ENCODE measurements around the gene SIX1. TPM values are rescaled to one million over a fixed set of nuclear protein-coding genes. Genes with fewer than 3 reads are reported as not detected.

SIX1 gene
- total RNA-seq, 2 donors from 2014 or later = 0.13 TPM; not detected in 1

GRCh38 chr14:60630129-60630528 is 19.1 kb downstream of the SIX1 start:
- no peaks in the 10 kb centered on the region for H3K36me3 Mint-ChIP-seq (ENCODE audit: low read depth)
- peaks cover 50% of the 10 kb centered on the region for H3K27me3 Mint-ChIP-seq (ENCODE audit: insufficient read depth)
- Histone ChIP-seq H3K9ac (ENCODE audit: extremely low read depth, low read length, poor library complexity, severe bottlenecking) (no peak overlapping the region), H3K4me3 (ENCODE audit: low read length) (no peak overlapping the region), H3K9me3 (ENCODE audit: control insufficient read depth, low read length) (no peaks in the 10 kb centered on the region), H3K27ac (ENCODE audit: low read depth, low read length) (no peak overlapping the region), H3K4me1 (ENCODE audit: control insufficient read depth, insufficient read depth, low read length) (peaks cover 8% of the 10 kb centered on the region), H3K36me3 (ENCODE audit: control insufficient read depth, insufficient read depth, low read length) (no peaks in the 10 kb centered on the region), H3K27me3 (ENCODE audit: control insufficient read depth, insufficient read depth, low read length, poor library complexity, severe bottlenecking) (peaks cover 46% of the 10 kb centered on the region)
- no peak for DNase-seq
- TF ChIP-seq, protein P1, sequence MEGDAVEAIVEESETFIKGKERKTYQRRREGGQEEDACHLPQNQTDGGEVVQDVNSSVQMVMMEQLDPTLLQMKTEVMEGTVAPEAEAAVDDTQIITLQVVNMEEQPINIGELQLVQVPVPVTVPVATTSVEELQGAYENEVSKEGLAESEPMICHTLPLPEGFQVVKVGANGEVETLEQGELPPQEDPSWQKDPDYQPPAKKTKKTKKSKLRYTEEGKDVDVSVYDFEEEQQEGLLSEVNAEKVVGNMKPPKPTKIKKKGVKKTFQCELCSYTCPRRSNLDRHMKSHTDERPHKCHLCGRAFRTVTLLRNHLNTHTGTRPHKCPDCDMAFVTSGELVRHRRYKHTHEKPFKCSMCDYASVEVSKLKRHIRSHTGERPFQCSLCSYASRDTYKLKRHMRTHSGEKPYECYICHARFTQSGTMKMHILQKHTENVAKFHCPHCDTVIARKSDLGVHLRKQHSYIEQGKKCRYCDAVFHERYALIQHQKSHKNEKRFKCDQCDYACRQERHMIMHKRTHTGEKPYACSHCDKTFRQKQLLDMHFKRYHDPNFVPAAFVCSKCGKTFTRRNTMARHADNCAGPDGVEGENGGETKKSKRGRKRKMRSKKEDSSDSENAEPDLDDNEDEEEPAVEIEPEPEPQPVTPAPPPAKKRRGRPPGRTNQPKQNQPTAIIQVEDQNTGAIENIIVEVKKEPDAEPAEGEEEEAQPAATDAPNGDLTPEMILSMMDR (conservative IDR thresholded peaks at IDR 0.05) = no peak
- no peaks in the 10 kb centered on the region for H3K9me3 Mint-ChIP-seq
- H3K4me1 Mint-ChIP-seq = peaks cover 16% of the 10 kb centered on the region
- no peak overlapping the region for H3K4me3 Mint-ChIP-seq
- H3K27ac Mint-ChIP-seq = no peak overlapping the region

DNA sequence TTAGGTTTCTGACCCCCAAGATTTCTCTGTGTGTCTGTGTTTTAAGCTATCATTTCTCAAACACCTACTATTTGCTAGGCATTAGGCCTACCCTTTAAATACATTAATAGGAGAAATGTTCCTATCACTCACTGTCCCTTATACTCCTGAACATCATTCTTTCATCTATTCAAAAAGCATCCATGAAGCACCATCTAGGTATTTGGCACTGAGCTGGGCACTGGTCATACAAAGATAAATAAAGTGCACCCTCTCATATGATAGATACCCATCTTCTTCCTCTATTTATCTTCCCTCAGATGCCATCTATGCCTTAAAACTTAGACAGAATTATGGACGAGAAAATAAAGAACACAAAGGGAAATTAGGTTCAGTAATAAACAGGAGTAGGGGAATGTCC is 20.4 kb downstream of the SIX1 start:
- H3K27me3 ChIP-seq (ENCODE audit: control insufficient read depth, insufficient read depth, low read length, poor library complexity, severe bottlenecking) = peaks cover 46% of the 10 kb centered on the region
- H3K27ac ChIP-seq (ENCODE audit: low read depth, low read length) = no peak overlapping the region
- peaks cover 8% of the 10 kb centered on the region for H3K4me1 ChIP-seq (ENCODE audit: control insufficient read depth, insufficient read depth, low read length)
- H3K9me3 ChIP-seq (ENCODE audit: control insufficient read depth, low read length) = no peaks in the 10 kb centered on the region
- Mint-ChIP-seq H3K4me1 (peaks cover 20% of the 10 kb centered on the region), H3K4me3 (no peak overlapping the region), H3K27ac (no peak overlapping the region), H3K9me3 (no peaks in the 10 kb centered on the region), H3K36me3 (ENCODE audit: low read depth) (no peaks in the 10 kb centered on the region), H3K27me3 (ENCODE audit: insufficient read depth) (peaks cover 48% of the 10 kb centered on the region)
- DNase-seq = no peak
- 67 to 81% methylated on average over 1 of the region's 1 CpG for WGBS, 2 experiments (ENCODE audit: insufficient coverage in 1 of 2, insufficient read length in 1 of 2)
- no peaks in the 10 kb centered on the region for H3K36me3 ChIP-seq (ENCODE audit: control insufficient read depth, insufficient read depth, low read length)
- H3K9ac ChIP-seq (ENCODE audit: extremely low read depth, low read length, poor library complexity, severe bottlenecking) = no peak overlapping the region
- H3K4me3 ChIP-seq (ENCODE audit: low read length) = no peak overlapping the region
- TF ChIP-seq, protein P1 (conservative IDR thresholded peaks at IDR 0.05) = no peak

DNA sequence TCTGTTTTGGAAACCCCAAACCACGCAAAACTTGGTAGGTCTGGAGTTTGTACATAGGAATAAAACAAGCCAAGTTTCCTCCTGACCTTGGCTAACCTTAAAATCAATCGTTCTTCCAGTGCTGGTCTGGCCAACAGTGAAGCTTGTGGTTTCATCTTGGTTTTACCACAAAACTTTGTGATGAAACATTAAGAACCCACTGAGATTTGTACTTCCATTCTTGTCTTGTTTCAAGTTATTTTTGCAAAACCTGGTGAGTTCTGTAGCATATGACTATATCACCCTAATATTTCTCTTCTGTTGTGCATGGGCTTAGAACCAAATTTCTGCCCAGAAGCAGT is 26.4 kb downstream of the SIX1 start:
- Mint-ChIP-seq H3K4me1 (peaks cover 18% of the 10 kb centered on the region), H3K27ac (no peak overlapping the region), H3K4me3 (no peak overlapping the region), H3K36me3 (ENCODE audit: low read depth) (no peaks in the 10 kb centered on the region), H3K27me3 (ENCODE audit: insufficient read depth) (peaks cover 56% of the 10 kb centered on the region), H3K9me3 (peaks cover 3% of the 10 kb centered on the region)
- H3K4me1 ChIP-seq (ENCODE audit: control insufficient read depth, insufficient read depth, low read length) = no peaks in the 10 kb centered on the region
- H3K36me3 ChIP-seq (ENCODE audit: control insufficient read depth, insufficient read depth, low read length) = no peaks in the 10 kb centered on the region
- no peak overlapping the region for H3K27ac ChIP-seq (ENCODE audit: low read depth, low read length)
- 94 to 97% methylated on average over 2 of the region's 2 CpGs for WGBS, 2 experiments (ENCODE audit: insufficient coverage in 1 of 2, insufficient read length in 1 of 2)
- H3K9me3 ChIP-seq (ENCODE audit: control insufficient read depth, low read length) = no peaks in the 10 kb centered on the region
- H3K27me3 ChIP-seq (ENCODE audit: control insufficient read depth, insufficient read depth, low read length, poor library complexity, severe bottlenecking) = peaks cover 35% of the 10 kb centered on the region
- TF ChIP-seq, protein P1 (conservative IDR thresholded peaks at IDR 0.05) = no peak
- H3K9ac ChIP-seq (ENCODE audit: extremely low read depth, low read length, poor library complexity, severe bottlenecking) = no peak overlapping the region
- no peak overlapping the region for H3K4me3 ChIP-seq (ENCODE audit: low read length)
- DNase-seq = no peak

Measured in endodermal cell (in vitro differentiated cells).